Measurements from ENCODE around the gene ADGRL3.

ADGRL3 gene

GRCh38 chr4:61520166-61520565 lies 320.0 kb downstream of the ADGRL3 start:
- no peak overlapping the region for H2BK5ac ChIP-seq (ENCODE audit: low read depth, low read length, poor library complexity)
- peak overlapping the region; percentile 71 for H3K27ac ChIP-seq (ENCODE audit: low read depth, low read length)
- H4K8ac ChIP-seq (ENCODE audit: low read depth, low read length), result no peak overlapping the region
- H4K91ac ChIP-seq (ENCODE audit: low read depth, low read length), result no peak overlapping the region
- no peak overlapping the region for H2AK5ac ChIP-seq (ENCODE audit: low read length)
- H3K79me2 ChIP-seq (ENCODE audit: control insufficient read depth, insufficient read depth, low read length, poor library complexity), result no peaks in the 10 kb centered on the region
- H3K4ac ChIP-seq (ENCODE audit: low read depth, low read length), result no peak overlapping the region
- H3K4me2 ChIP-seq (ENCODE audit: low read length), result no peak overlapping the region
- H3K9me3 ChIP-seq (ENCODE audit: insufficient read depth, low read depth, low read length), result no peaks in the 10 kb centered on the region
- peak in 1 of 2 donors; percentile 30 for DNase-seq
- no peak overlapping the region for H3K23ac ChIP-seq (ENCODE audit: low read length)
- peaks cover 5% of the 10 kb centered on the region in 2 experiments for H3K4me1 ChIP-seq (ENCODE audit: control insufficient read depth in 1 of 2, insufficient read depth in 2 of 2, low read length in 2 of 2)
- H3K4me3 ChIP-seq (ENCODE audit: low read depth, low read length), result no peak overlapping the region
- no peak overlapping the region for H2BK120ac ChIP-seq (ENCODE audit: insufficient read depth, low read length, poor library complexity)
- H3K9ac ChIP-seq (ENCODE audit: low read length), result no peak overlapping the region
- no peak overlapping the region for H4K12ac ChIP-seq (ENCODE audit: low read depth, low read length)
- H3K14ac ChIP-seq (ENCODE audit: low read length), result no peak overlapping the region
- H2BK12ac ChIP-seq (ENCODE audit: low read length), result no peak overlapping the region
- peaks cover 3% of the 10 kb centered on the region for H3K79me1 ChIP-seq (ENCODE audit: low read length)
- H2AFZ ChIP-seq (ENCODE audit: insufficient read depth, low read length, poor library complexity), result no peak overlapping the region
- no peaks in the 10 kb centered on the region for H3K36me3 ChIP-seq (ENCODE audit: control insufficient read depth in 1 of 2, insufficient read depth in 2 of 2, low read length in 2 of 2)
- no peak overlapping the region for H3K18ac ChIP-seq (ENCODE audit: low read length)
- no peaks in the 10 kb centered on the region for H3K27me3 ChIP-seq (ENCODE audit: insufficient read depth, low read length)

GRCh38 chr4:61520681-61521160 lies 320.6 kb downstream of the ADGRL3 start:
- Histone ChIP-seq H4K91ac (ENCODE audit: low read depth, low read length) (no peak overlapping the region), H2BK12ac (ENCODE audit: low read length) (no peak overlapping the region), H2AFZ (ENCODE audit: insufficient read depth, low read length, poor library complexity) (no peak overlapping the region), H3K9me3 (ENCODE audit: insufficient read depth, low read depth, low read length) (no peaks in the 10 kb centered on the region), H3K9ac (ENCODE audit: low read length) (no peak overlapping the region), H3K4me2 (ENCODE audit: low read length) (peak overlapping the region; percentile 31), H2BK5ac (ENCODE audit: low read depth, low read length, poor library complexity) (peak overlapping the region; percentile 46), H2AK5ac (ENCODE audit: low read length) (no peak overlapping the region), H3K4me3 (ENCODE audit: low read depth, low read length) (no peak overlapping the region), H3K27ac (ENCODE audit: low read depth, low read length) (peak overlapping the region; percentile 83), H3K79me1 (ENCODE audit: low read length) (peaks cover 3% of the 10 kb centered on the region), H4K12ac (ENCODE audit: low read depth, low read length) (no peak overlapping the region), H3K27me3 (ENCODE audit: insufficient read depth, low read length) (no peaks in the 10 kb centered on the region), H3K18ac (ENCODE audit: low read length) (no peak overlapping the region), H3K79me2 (ENCODE audit: control insufficient read depth, insufficient read depth, low read length, poor library complexity) (no peaks in the 10 kb centered on the region), H3K4me1 (ENCODE audit: control insufficient read depth in 1 of 2, insufficient read depth in 2 of 2, low read length in 2 of 2) (peaks cover 5% of the 10 kb centered on the region in 2 experiments), H3K36me3 (ENCODE audit: control insufficient read depth in 1 of 2, insufficient read depth in 2 of 2, low read length in 2 of 2) (no peaks in the 10 kb centered on the region), H3K23ac (ENCODE audit: low read length) (no peak overlapping the region), H3K4ac (ENCODE audit: low read depth, low read length) (no peak overlapping the region), H3K14ac (ENCODE audit: low read length) (no peak overlapping the region), H4K8ac (ENCODE audit: low read depth, low read length) (no peak overlapping the region), H2BK120ac (ENCODE audit: insufficient read depth, low read length, poor library complexity) (peak overlapping the region; percentile 53)
- peak in 1 of 2 donors; percentile 75 for DNase-seq
- no CpG with 5 or more reads among the region's 1 CpG for WGBS (ENCODE audit: extremely low coverage, insufficient coverage, insufficient read length)

- no peak overlapping the region for H4K12ac ChIP-seq (ENCODE audit: low read depth, low read length)
- H3K4me3 ChIP-seq (ENCODE audit: low read depth, low read length), result no peak overlapping the region
- H3K4ac ChIP-seq (ENCODE audit: low read depth, low read length), result no peak overlapping the region
- no peaks in the 10 kb centered on the region for H3K36me3 ChIP-seq (ENCODE audit: control insufficient read depth in 1 of 2, insufficient read depth in 2 of 2, low read length in 2 of 2)
- peaks cover 3% of the 10 kb centered on the region for H3K79me1 ChIP-seq (ENCODE audit: low read length)
- no peak overlapping the region for H3K9ac ChIP-seq (ENCODE audit: low read length)
- no peak overlapping the region for H2AFZ ChIP-seq (ENCODE audit: insufficient read depth, low read length, poor library complexity)
- no peak overlapping the region for H3K14ac ChIP-seq (ENCODE audit: low read length)
- no peak overlapping the region for H2AK5ac ChIP-seq (ENCODE audit: low read length)
- H2BK12ac ChIP-seq (ENCODE audit: low read length), result no peak overlapping the region
- H2BK120ac ChIP-seq (ENCODE audit: insufficient read depth, low read length, poor library complexity), result no peak overlapping the region
- H4K8ac ChIP-seq (ENCODE audit: low read depth, low read length), result no peak overlapping the region
- H3K4me1 ChIP-seq (ENCODE audit: control insufficient read depth in 1 of 2, insufficient read depth in 2 of 2, low read length in 2 of 2), result peaks cover 5% of the 10 kb centered on the region in 2 experiments
- H3K27ac ChIP-seq (ENCODE audit: low read depth, low read length), result no peak overlapping the region
- no peaks in the 10 kb centered on the region for H3K9me3 ChIP-seq (ENCODE audit: insufficient read depth, low read depth, low read length)
- no peak overlapping the region for H3K23ac ChIP-seq (ENCODE audit: low read length)
- H4K91ac ChIP-seq (ENCODE audit: low read depth, low read length), result no peak overlapping the region
- H3K27me3 ChIP-seq (ENCODE audit: insufficient read depth, low read length), result no peaks in the 10 kb centered on the region
- H3K79me2 ChIP-seq (ENCODE audit: control insufficient read depth, insufficient read depth, low read length, poor library complexity), result no peaks in the 10 kb centered on the region
- no peak for DNase-seq
- no CpG with 5 or more reads among the region's 1 CpG for WGBS (ENCODE audit: extremely low coverage, insufficient coverage, insufficient read length)
- H3K18ac ChIP-seq (ENCODE audit: low read length), result no peak overlapping the region
- no peak overlapping the region for H2BK5ac ChIP-seq (ENCODE audit: low read depth, low read length, poor library complexity)
- H3K4me2 ChIP-seq (ENCODE audit: low read length), result no peak overlapping the region
These were observed 321.3 kb downstream of the ADGRL3 start for GRCh38 chr4:61521451-61521850.

DNA sequence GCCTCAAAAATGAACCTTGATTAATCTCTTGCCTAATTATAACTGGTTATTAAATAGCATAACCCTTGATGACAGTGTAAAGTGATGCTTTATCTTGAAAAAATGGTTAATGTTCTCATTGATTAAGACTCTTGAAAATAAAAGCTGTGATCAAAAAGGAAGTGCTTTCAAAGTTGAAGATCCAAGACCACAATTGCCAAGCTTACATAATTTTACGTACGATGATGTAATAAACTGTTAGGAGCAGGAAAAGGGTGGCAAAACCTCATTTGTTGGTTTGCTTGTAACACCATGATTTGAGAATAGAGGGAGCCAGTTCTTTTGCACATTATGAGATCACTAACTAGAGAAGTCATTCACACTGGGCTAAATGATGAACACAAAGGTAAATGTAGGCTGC lies 322.2 kb downstream of the ADGRL3 start:
- Histone ChIP-seq H3K79me1 (ENCODE audit: low read length) (peaks cover 3% of the 10 kb centered on the region), H3K79me2 (ENCODE audit: control insufficient read depth, insufficient read depth, low read length, poor library complexity) (no peaks in the 10 kb centered on the region), H3K36me3 (ENCODE audit: control insufficient read depth in 1 of 2, insufficient read depth in 2 of 2, low read length in 2 of 2) (no peaks in the 10 kb centered on the region), H4K91ac (ENCODE audit: low read depth, low read length) (no peak overlapping the region), H3K4me2 (ENCODE audit: low read length) (no peak overlapping the region), H2AK5ac (ENCODE audit: low read length) (no peak overlapping the region), H3K18ac (ENCODE audit: low read length) (no peak overlapping the region), H2BK120ac (ENCODE audit: insufficient read depth, low read length, poor library complexity) (no peak overlapping the region), H3K9me3 (ENCODE audit: insufficient read depth, low read depth, low read length) (no peaks in the 10 kb centered on the region), H3K4me1 (ENCODE audit: control insufficient read depth in 1 of 2, insufficient read depth in 2 of 2, low read length in 2 of 2) (peaks cover 1 to 3% of the 10 kb centered on the region in 2 experiments), H2BK12ac (ENCODE audit: low read length) (no peak overlapping the region), H3K27me3 (ENCODE audit: insufficient read depth, low read length) (no peaks in the 10 kb centered on the region), H2BK5ac (ENCODE audit: low read depth, low read length, poor library complexity) (no peak overlapping the region), H3K14ac (ENCODE audit: low read length) (no peak overlapping the region), H4K8ac (ENCODE audit: low read depth, low read length) (no peak overlapping the region), H3K9ac (ENCODE audit: low read length) (no peak overlapping the region), H4K12ac (ENCODE audit: low read depth, low read length) (no peak overlapping the region), H2AFZ (ENCODE audit: insufficient read depth, low read length, poor library complexity) (no peak overlapping the region), H3K27ac (ENCODE audit: low read depth, low read length) (no peak overlapping the region), H3K4me3 (ENCODE audit: low read depth, low read length) (no peak overlapping the region), H3K4ac (ENCODE audit: low read depth, low read length) (no peak overlapping the region), H3K23ac (ENCODE audit: low read length) (no peak overlapping the region)
- WGBS (ENCODE audit: extremely low coverage, insufficient coverage, insufficient read length), result no CpG with 5 or more reads among the region's 2 CpGs
- DNase-seq, result no peak

Measured in trophoblast cell (in vitro differentiated cells and primary cell).